IPS DF 19.7 (cell line): Measurements from ENCODE around the gene P3H4.
A peak's percentile ranks its signal among the peaks of the same experiment; 100 is the strongest.
"Not testable (repeated sequence)": the region's sequence is repeated elsewhere in the genome, so short reads cannot be mapped to it uniquely, and the experiment has no call there.

Experiments used
- DNase-seq: peaks from one replicate; pipeline ENCODE4 v3.0.0-alpha.2; 2013; ENCODE audit warnings: low read depth, low spot score

Gene P3H4

GRCh38 chr17:41794540-41794975 is 17.2 kb downstream of the P3H4 start:
- DNase-seq: no peak

- no peak for DNase-seq
Measured at GRCh38 chr17:41793784-41794539, 17.8 kb downstream of the P3H4 start.

- DNase-seq: no peak
Measured at GRCh38 chr17:41792845-41793783, 18.6 kb downstream of the P3H4 start.

- no peak for DNase-seq
Measured at GRCh38 chr17:41787021-41787418, 24.7 kb downstream of the P3H4 start.

GRCh38 chr17:41786227-41787020 is 25.3 kb downstream of the P3H4 start, which contains the start of gene JUP:
JUP (minus strand) TSS chr17:41786711; CDS start chr17:41771854, 14,857 bp downstream.
- DNase-seq: peak; percentile 99

GRCh38 chr17:41785859-41786226 is 25.9 kb downstream of the P3H4 start:
- no peak for DNase-seq

- peak; percentile 94 for DNase-seq
Measured at GRCh38 chr17:41785091-41785858, 26.5 kb downstream of the P3H4 start.

GRCh38 chr17:41784207-41784744 is 27.5 kb downstream of the P3H4 start:
- DNase-seq: no peak

GRCh38 chr17:41782142-41782541 is 29.6 kb downstream of the P3H4 start:
- no peak for DNase-seq

GRCh38 chr17:41781404-41782110 is 30.2 kb downstream of the P3H4 start:
- no peak for DNase-seq

GRCh38 chr17:41779954-41780353 is 31.8 kb downstream of the P3H4 start:
- DNase-seq: no peak

GRCh38 chr17:41777574-41778188 is 34.1 kb downstream of the P3H4 start:
- DNase-seq: no peak

- DNase-seq: no peak
Measured at GRCh38 chr17:41777157-41777573, 34.6 kb downstream of the P3H4 start.

- DNase-seq: not testable (repeated sequence)
Measured at GRCh38 chr17:41776262-41776900, 35.4 kb downstream of the P3H4 start.

- DNase-seq: no peak
Measured at GRCh38 chr17:41775394-41776226, 36.1 kb downstream of the P3H4 start.

GRCh38 chr17:41773731-41774193 is 38.0 kb downstream of the P3H4 start:
- no peak for DNase-seq

GRCh38 chr17:41773190-41773588 is 38.6 kb downstream of the P3H4 start:
- no peak for DNase-seq

- DNase-seq: no peak
Measured at GRCh38 chr17:41772586-41773189, 39.1 kb downstream of the P3H4 start.
